ENCODE data around the gene JPH2.

GRCh38 chr20:44102582-44102981, 84.4 kb downstream of the JPH2 start:
- TF ChIP-seq REST (IDR thresholded peaks at IDR 0.05; ENCODE audit: insufficient replicate concordance, low read depth), result no peak
- TF ChIP-seq CTCF (IDR thresholded peaks at IDR 0.05; ENCODE audit: insufficient read depth, low read length), result no peak

All from HL-60 (cell line).